SK-N-SH (cell line): Measurements from ENCODE around the gene BOLL.

Experiments used
- CHD2 ChIP-seq: fragments of 150-350 bp; IDR thresholded peaks from 2 replicates; pipeline ENCODE4 v1.6.1; 2018; ENCODE audit warnings: low read length; ENCODE audit not compliant: partially characterized antibody
- EP300 ChIP-seq, 2 experiments: IDR thresholded peaks; 2 replicates each; pipeline versions ENCODE4 v1.4.0 to v1.6.1; 2012; ENCODE audit warnings: borderline replicate concordance in 1 of 2, low read depth in 1 of 2, low read length in 1 of 2
- EZH2phosphoT487 ChIP-seq: fragments of 200-600 bp; sonication (generic); IDR thresholded peaks from 2 replicates; pipeline ENCODE4 v1.6.1; 2017; ENCODE audit warnings: low read depth, mixed run types, mild to moderate bottlenecking, antibody characterized with exemption, moderate library complexity, borderline replicate concordance
- FOXJ3 ChIP-seq: sonication (generic); formaldehyde crosslinking; IDR thresholded peaks from 2 replicates; pipeline ENCODE4 v1.5.1; 2020; ENCODE audit warnings: mild to moderate bottlenecking, missing genetic modification reagents
- FOXM1 ChIP-seq: IDR thresholded peaks from 2 replicates; pipeline ENCODE4 v1.4.0; 2012; ENCODE audit warnings: low read depth, mild to moderate bottlenecking
- MXI1 ChIP-seq: IDR thresholded peaks from 2 replicates; pipeline ENCODE4 v1.6.1; 2012; ENCODE audit warnings: mild to moderate bottlenecking, low read depth, low read length, improper control_type of control experiment
- NRF1 ChIP-seq: IDR thresholded peaks from 2 replicates; pipeline ENCODE4 v1.6.1; 2012; ENCODE audit warnings: low read depth, mild to moderate bottlenecking, low read length
- POLR2AphosphoS5 ChIP-seq: IDR thresholded peaks from 2 replicates; pipeline ENCODE4 v1.6.1; 2012; ENCODE audit warnings: low read depth, low read length
- RAD21 ChIP-seq: IDR thresholded peaks from 2 replicates; pipeline ENCODE4 v1.6.1; 2012; ENCODE audit warnings: mild to moderate bottlenecking, low read length
- RCOR1 ChIP-seq: fragments of 150-350 bp; IDR thresholded peaks from 2 replicates; pipeline ENCODE4 v1.6.1; 2017; ENCODE audit warnings: antibody characterized with exemption, low read length
- SIN3A ChIP-seq: IDR thresholded peaks from 2 replicates; pipeline ENCODE4 v1.6.1; 2012; ENCODE audit warnings: low read depth, mild to moderate bottlenecking, low read length, moderate library complexity, borderline replicate concordance
- YY1 ChIP-seq: IDR thresholded peaks from 2 replicates; pipeline ENCODE4 v1.4.0; 2012; ENCODE audit warnings: low read depth, mild to moderate bottlenecking
- TF ChIP-seq, protein P1 (sequence below): fragments of 200-600 bp; sonication (generic); IDR thresholded peaks from 2 replicates; pipeline ENCODE4 v1.6.1; 2017; ENCODE audit warnings: antibody characterized with exemption, mild to moderate bottlenecking, moderate library complexity
- TF ChIP-seq, protein P2 (sequence below): IDR thresholded peaks from 2 replicates; pipeline ENCODE4 v1.6.1; 2012; ENCODE audit warnings: mild to moderate bottlenecking, low read depth, low read length, moderate library complexity

DNA sequence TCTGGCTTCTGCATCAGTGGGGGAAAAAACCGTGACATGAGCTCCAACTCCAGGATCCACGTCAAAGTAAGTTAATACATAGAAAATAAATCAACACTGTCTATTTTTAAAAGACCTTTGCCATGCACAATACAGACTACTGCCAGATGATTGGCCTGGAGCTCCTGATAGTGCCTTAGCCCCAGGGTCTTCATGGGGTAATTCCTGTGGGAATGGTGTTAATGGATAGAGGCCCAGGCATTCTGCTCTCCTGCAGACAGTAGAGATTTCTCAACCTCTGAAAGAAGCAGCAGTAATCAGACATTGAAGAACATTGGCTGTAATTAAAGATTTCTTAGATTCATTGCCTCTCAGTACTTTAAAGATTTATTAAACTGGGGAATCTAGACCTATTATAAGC, 15.0 kb upstream of the BOLL start:
- no peak for TF ChIP-seq RAD21
- no peak for TF ChIP-seq FOXJ3 (CRISPR knock-in tag)
- TF ChIP-seq, protein P1, sequence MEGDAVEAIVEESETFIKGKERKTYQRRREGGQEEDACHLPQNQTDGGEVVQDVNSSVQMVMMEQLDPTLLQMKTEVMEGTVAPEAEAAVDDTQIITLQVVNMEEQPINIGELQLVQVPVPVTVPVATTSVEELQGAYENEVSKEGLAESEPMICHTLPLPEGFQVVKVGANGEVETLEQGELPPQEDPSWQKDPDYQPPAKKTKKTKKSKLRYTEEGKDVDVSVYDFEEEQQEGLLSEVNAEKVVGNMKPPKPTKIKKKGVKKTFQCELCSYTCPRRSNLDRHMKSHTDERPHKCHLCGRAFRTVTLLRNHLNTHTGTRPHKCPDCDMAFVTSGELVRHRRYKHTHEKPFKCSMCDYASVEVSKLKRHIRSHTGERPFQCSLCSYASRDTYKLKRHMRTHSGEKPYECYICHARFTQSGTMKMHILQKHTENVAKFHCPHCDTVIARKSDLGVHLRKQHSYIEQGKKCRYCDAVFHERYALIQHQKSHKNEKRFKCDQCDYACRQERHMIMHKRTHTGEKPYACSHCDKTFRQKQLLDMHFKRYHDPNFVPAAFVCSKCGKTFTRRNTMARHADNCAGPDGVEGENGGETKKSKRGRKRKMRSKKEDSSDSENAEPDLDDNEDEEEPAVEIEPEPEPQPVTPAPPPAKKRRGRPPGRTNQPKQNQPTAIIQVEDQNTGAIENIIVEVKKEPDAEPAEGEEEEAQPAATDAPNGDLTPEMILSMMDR = no peak
- TF ChIP-seq POLR2AphosphoS5 = no peak
- no peak for TF ChIP-seq MXI1
- no peak for TF ChIP-seq RCOR1
- no peak for TF ChIP-seq EZH2phosphoT487
- TF ChIP-seq EP300 (IDR thresholded peaks at IDR 0.05; ENCODE audit: borderline replicate concordance in 1 of 2, low read depth in 1 of 2, low read length in 1 of 2) = no peak
- TF ChIP-seq YY1 = no peak
- TF ChIP-seq, protein P2, sequence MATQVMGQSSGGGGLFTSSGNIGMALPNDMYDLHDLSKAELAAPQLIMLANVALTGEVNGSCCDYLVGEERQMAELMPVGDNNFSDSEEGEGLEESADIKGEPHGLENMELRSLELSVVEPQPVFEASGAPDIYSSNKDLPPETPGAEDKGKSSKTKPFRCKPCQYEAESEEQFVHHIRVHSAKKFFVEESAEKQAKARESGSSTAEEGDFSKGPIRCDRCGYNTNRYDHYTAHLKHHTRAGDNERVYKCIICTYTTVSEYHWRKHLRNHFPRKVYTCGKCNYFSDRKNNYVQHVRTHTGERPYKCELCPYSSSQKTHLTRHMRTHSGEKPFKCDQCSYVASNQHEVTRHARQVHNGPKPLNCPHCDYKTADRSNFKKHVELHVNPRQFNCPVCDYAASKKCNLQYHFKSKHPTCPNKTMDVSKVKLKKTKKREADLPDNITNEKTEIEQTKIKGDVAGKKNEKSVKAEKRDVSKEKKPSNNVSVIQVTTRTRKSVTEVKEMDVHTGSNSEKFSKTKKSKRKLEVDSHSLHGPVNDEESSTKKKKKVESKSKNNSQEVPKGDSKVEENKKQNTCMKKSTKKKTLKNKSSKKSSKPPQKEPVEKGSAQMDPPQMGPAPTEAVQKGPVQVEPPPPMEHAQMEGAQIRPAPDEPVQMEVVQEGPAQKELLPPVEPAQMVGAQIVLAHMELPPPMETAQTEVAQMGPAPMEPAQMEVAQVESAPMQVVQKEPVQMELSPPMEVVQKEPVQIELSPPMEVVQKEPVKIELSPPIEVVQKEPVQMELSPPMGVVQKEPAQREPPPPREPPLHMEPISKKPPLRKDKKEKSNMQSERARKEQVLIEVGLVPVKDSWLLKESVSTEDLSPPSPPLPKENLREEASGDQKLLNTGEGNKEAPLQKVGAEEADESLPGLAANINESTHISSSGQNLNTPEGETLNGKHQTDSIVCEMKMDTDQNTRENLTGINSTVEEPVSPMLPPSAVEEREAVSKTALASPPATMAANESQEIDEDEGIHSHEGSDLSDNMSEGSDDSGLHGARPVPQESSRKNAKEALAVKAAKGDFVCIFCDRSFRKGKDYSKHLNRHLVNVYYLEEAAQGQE = no peak
- TF ChIP-seq FOXM1 = no peak
- TF ChIP-seq NRF1 = no peak
- TF ChIP-seq SIN3A = no peak
- no peak for TF ChIP-seq CHD2
